Stimulated activated CD4-positive, alpha-beta T cell treated with anti-CD3 and anti-CD28 coated beads, Interleukin-2, amount 100 ng/mL, for 24 hours (primary cell): ENCODE measurements around the gene MTFMT.

Experiments used
- DNase-seq, 2 donors: peaks; one replicate each; pipeline ENCODE4 v3.0.0-alpha.2; 2020

MTFMT gene

GRCh38 chr15:64981812-64982431, 47.5 kb downstream of the MTFMT start:
- DNase-seq: no peak

GRCh38 chr15:64979252-64979710, 50.2 kb downstream of the MTFMT start:
- no peak for DNase-seq

DNA sequence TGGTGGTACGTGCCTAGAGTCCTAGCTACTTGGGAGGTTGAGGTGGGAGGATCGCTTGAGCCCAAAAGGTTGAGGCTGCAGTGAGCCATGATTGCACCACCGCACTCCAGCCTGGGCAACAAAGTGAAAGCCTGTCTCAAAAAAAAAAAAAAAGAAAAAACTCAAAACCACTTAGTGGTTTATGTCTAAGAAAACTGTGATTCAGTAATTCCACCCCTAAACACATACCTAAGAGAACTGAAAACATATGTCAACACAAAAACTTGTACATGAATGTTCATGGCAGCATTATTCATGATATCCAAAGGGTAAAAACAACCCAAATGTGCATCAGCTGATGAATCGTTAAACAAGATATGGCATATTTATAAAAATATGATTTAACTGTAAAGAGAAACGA, 54.0 kb downstream of the MTFMT start:
- no peak for DNase-seq

GRCh38 chr15:64970698-64971097, 58.7 kb downstream of the MTFMT start:
- no peak for DNase-seq

GRCh38 chr15:64969401-64969800, 60.0 kb downstream of the MTFMT start:
- no peak for DNase-seq

DNA sequence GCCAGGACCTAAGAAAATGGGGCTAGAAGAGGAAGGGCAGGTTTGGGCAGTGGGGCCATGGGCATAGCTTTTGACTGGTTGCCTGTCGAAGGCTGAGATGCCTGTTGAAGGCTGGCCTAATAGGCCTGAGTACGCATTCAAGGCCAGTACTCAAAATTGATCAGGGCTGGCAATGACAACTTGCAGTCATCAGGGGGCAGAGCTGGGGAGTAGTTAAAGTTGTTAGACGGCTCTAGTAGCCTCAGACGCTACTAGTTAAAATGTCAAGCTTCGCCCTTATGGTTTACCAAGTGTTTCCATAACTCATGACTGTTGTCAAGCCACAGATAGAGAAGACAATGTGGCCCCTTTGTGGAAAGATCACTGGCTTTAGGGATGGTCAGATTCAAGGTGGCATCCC, 68.4 kb downstream of the MTFMT start:
- DNase-seq: no peak

- DNase-seq: no peak
These were observed 69.3 kb downstream of the MTFMT start for GRCh38 chr15:64960153-64960552.

DNA sequence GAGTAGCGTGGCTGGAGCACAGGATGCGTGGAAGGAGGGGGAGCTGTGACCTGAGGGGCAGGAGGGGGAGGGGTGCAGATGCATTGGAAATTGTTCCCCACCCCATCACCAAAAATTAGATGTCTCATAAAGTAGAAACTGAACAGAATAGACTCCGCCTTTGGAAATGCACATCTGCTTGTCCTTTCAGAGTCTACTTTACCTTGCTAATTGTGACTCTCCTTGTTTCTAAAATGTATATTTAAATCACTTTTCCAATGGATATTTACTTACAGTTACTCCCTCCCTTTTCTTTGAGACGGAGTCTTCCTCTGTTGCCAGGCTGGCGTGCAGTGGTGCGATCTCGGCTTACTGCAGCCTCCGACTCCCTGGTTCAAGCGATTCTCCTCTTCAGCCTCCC, 70.3 kb downstream of the MTFMT start:
- no peak for DNase-seq

DNA sequence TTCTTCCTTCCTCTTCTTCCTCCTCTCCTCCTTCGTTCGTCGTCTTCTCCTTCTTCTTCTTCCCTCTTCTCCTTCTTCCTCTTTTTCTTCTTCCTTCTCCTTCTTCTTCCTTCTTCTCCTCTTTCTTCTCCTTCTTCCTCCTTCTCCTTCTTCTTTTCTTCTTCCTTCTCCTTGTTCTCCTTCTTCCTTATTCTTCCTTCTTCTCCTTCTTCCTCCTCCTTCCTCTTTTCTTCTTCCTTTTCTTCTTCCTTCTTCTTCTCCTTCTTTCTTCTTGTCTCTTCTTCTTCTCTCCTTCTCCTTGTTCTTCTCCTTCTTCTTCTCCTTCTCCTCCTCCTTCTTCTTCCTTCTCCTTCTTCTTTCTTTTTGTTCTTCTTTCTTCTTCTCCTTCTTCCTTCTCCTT, 75.0 kb downstream of the MTFMT start:
- no peak for DNase-seq

- no peak for DNase-seq
These were observed 77.5 kb downstream of the MTFMT start for GRCh38 chr15:64951777-64952418.
